ENCODE measurements around the gene IRX6. TPM values are rescaled to one million over a fixed set of nuclear protein-coding genes. Genes with fewer than 3 reads are reported as not detected.

Gene IRX6
- total RNA-seq, 1 experiment from 2014 or later, result not detected

DNA sequence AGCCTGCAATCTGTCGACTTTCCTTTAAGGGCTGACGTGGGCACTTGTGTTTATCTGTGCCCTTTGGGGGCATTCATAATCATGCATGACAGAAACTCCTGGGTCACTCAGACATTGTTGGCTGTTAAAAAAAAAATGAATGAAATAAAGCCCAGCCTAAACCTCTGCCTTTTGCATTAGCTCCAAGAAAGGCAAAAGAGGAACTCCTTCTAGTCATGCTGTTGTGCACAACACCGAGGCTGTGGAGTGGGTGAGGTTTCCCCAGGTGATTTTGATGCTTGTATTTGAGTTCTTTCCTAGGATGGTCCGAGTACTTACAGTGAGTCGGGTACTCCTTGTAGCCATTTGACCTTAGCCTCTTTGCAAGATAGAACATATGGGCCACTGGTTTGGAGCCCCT lies 49.6 kb upstream of the IRX6 start:
- Histone ChIP-seq H3K27ac (ENCODE audit: insufficient read length, low read depth, low read length) (no peak overlapping the region), H4K5ac (ENCODE audit: insufficient read length, low read depth, low read length) (no peak overlapping the region), H2BK120ac (ENCODE audit: low read depth, low read length, poor library complexity, severe bottlenecking) (no peak overlapping the region), H3K9me3 (ENCODE audit: control insufficient read depth, low read depth, low read length) (no peaks in the 10 kb centered on the region), H2AK5ac (ENCODE audit: insufficient read length, low read length) (no peak overlapping the region), H3K14ac (ENCODE audit: insufficient read depth, low read length) (no peak overlapping the region; the same call in 1 of the 2 replicates), H2BK20ac (ENCODE audit: low read depth, low read length, poor library complexity, severe bottlenecking) (no peak overlapping the region), H4K91ac (ENCODE audit: insufficient read length, low read depth, low read length) (no peak overlapping the region), H3K4me1 (ENCODE audit: insufficient read depth, low read length) (no peaks in the 10 kb centered on the region), H2BK15ac (ENCODE audit: low read depth, low read length) (no peak overlapping the region), H3K23ac (ENCODE audit: insufficient read length, low read depth, low read length) (no peak overlapping the region), H3K79me1 (ENCODE audit: insufficient read depth, low read depth, low read length, poor library complexity, severe bottlenecking) (no peaks in the 10 kb centered on the region), H3K79me2 (ENCODE audit: insufficient read depth, low read length) (no peaks in the 10 kb centered on the region), H2BK12ac (ENCODE audit: insufficient read length, low read depth, low read length) (no peak overlapping the region), H2BK5ac (ENCODE audit: insufficient read length, low read length) (no peak overlapping the region), H3K56ac (ENCODE audit: insufficient read length, low read depth, low read length) (no peak overlapping the region), H4K20me1 (ENCODE audit: control insufficient read depth, insufficient read depth, insufficient read length) (no peaks in the 10 kb centered on the region), H4K8ac (replicated peaks; ENCODE audit: insufficient read length, low read depth, low read length) (no peak overlapping the region), H3K4ac (ENCODE audit: low read depth, low read length) (no peak overlapping the region), H3K27me3 (ENCODE audit: insufficient read depth, low read length) (no peaks in the 10 kb centered on the region), H3K18ac (ENCODE audit: insufficient read length, low read depth, low read length) (no peak overlapping the region), H2AFZ (ENCODE audit: low read length) (no peak overlapping the region), H3K4me2 (ENCODE audit: insufficient read depth, insufficient read length, low read length) (no peak overlapping the region), H3T11ph (ENCODE audit: low read length) (no peak overlapping the region), H3K23me2 (ENCODE audit: insufficient read length, low read depth, low read length, poor library complexity, severe bottlenecking) (no peaks in the 10 kb centered on the region), H3K9ac (ENCODE audit: extremely low read depth, insufficient read length, low read length) (no peak overlapping the region)
- no peak for DNase-seq
- TF ChIP-seq, protein P1, sequence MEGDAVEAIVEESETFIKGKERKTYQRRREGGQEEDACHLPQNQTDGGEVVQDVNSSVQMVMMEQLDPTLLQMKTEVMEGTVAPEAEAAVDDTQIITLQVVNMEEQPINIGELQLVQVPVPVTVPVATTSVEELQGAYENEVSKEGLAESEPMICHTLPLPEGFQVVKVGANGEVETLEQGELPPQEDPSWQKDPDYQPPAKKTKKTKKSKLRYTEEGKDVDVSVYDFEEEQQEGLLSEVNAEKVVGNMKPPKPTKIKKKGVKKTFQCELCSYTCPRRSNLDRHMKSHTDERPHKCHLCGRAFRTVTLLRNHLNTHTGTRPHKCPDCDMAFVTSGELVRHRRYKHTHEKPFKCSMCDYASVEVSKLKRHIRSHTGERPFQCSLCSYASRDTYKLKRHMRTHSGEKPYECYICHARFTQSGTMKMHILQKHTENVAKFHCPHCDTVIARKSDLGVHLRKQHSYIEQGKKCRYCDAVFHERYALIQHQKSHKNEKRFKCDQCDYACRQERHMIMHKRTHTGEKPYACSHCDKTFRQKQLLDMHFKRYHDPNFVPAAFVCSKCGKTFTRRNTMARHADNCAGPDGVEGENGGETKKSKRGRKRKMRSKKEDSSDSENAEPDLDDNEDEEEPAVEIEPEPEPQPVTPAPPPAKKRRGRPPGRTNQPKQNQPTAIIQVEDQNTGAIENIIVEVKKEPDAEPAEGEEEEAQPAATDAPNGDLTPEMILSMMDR (conservative IDR thresholded peaks at IDR 0.05), result no peak
- H3K9me3 Mint-ChIP-seq, result no peaks in the 10 kb centered on the region
- peaks cover 4 to 5% of the 10 kb centered on the region in 2 experiments; a peak in 2 of 4 replicates for H3K4me1 Mint-ChIP-seq
- H3K27ac Mint-ChIP-seq, result no peak overlapping the region
- peaks cover 9% of the 10 kb centered on the region for H3K27me3 Mint-ChIP-seq (ENCODE audit: low read depth)
- WGBS (ENCODE audit: extremely low coverage, insufficient read length, low lambda C conversion rate), result no CpG with 5 or more reads among the region's 5 CpGs
- H3K4me3 Mint-ChIP-seq, result no peak overlapping the region
- no peaks in the 10 kb centered on the region for H3K36me3 Mint-ChIP-seq (ENCODE audit: insufficient read depth in 1 of 3, low read depth in 3 of 3)
